Measurements from ENCODE around the gene AFF3.

GRCh38 chr2:99842451-99842850 lies 299.9 kb downstream of the AFF3 start:
- TF ChIP-seq, protein P1, sequence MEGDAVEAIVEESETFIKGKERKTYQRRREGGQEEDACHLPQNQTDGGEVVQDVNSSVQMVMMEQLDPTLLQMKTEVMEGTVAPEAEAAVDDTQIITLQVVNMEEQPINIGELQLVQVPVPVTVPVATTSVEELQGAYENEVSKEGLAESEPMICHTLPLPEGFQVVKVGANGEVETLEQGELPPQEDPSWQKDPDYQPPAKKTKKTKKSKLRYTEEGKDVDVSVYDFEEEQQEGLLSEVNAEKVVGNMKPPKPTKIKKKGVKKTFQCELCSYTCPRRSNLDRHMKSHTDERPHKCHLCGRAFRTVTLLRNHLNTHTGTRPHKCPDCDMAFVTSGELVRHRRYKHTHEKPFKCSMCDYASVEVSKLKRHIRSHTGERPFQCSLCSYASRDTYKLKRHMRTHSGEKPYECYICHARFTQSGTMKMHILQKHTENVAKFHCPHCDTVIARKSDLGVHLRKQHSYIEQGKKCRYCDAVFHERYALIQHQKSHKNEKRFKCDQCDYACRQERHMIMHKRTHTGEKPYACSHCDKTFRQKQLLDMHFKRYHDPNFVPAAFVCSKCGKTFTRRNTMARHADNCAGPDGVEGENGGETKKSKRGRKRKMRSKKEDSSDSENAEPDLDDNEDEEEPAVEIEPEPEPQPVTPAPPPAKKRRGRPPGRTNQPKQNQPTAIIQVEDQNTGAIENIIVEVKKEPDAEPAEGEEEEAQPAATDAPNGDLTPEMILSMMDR (conservative IDR thresholded peaks at IDR 0.05; ENCODE audit: low read depth, low read length): no peak
- TF ChIP-seq RCOR1 (IDR thresholded peaks at IDR 0.05; ENCODE audit: insufficient replicate concordance, low read length) (no peak), MXI1 (IDR thresholded peaks at IDR 0.05; ENCODE audit: borderline replicate concordance, low read depth, low read length) (no peak), CEBPB (IDR thresholded peaks at IDR 0.05; ENCODE audit: low read depth, low read length) (no peak), RFX5 (IDR thresholded peaks at IDR 0.05; ENCODE audit: low read depth, low read length) (no peak), POLR2A (IDR thresholded peaks at IDR 0.05; ENCODE audit: low read depth, low read length) (no peak), SMC3 (IDR thresholded peaks at IDR 0.05; ENCODE audit: low read depth, low read length) (no peak)

All from IMR-90 (cell line).